Activated T-helper 1 cell treated with anti-CD3 and anti-CD28 coated beads, Interleukin-12 subunit alpha, Interleukin-12 subunit beta, Interleukin-2, Interleukin-4 antibody, amounts not matched to agents 30 ng/mL and 10 ng/mL and 1 ng/mL, durations not matched to agents 14 hours and 24 hours and 36 hours (primary cell): ENCODE results near the gene PROZ. TPM values are rescaled to one million over a fixed set of nuclear protein-coding genes. Genes with fewer than 3 reads are reported as not detected.
A peak's percentile ranks its signal among the peaks of the same experiment; 100 is the strongest.
"Not testable (repeated sequence)": the region's sequence is repeated elsewhere in the genome, so short reads cannot be mapped to it uniquely, and the experiment has no call there.

Experiments
- DNase-seq: peaks from one replicate; pipeline ENCODE4 v3.0.0; 2021; ENCODE audit warnings: low spot score
- H3K27ac Mint-ChIP-seq: one replicate; pipeline ENCODE4 v1.8.0; 2021; ENCODE audit warnings: mild to moderate bottlenecking, mixed read lengths
- H3K27me3 Mint-ChIP-seq: one replicate; pipeline ENCODE4 v1.8.0; 2022; ENCODE audit warnings: mild to moderate bottlenecking, moderate library complexity, mixed read lengths; ENCODE audit not compliant: insufficient read depth
- H3K36me3 Mint-ChIP-seq: one replicate; pipeline ENCODE4 v1.8.0; 2021; ENCODE audit warnings: low read depth, mixed read lengths
- H3K4me1 Mint-ChIP-seq: one replicate; pipeline ENCODE4 v1.8.0; 2021; ENCODE audit warnings: low read depth, mixed read lengths
- H3K4me3 Mint-ChIP-seq: one replicate; pipeline ENCODE4 v1.8.0; 2021; ENCODE audit warnings: mild to moderate bottlenecking, moderate library complexity, mixed read lengths
- H3K9me3 Mint-ChIP-seq: one replicate; pipeline ENCODE4 v1.8.0; 2021; ENCODE audit warnings: mixed read lengths
- intact Hi-C: fragments of 100-400 bp; cut with micrococcal nuclease; formaldehyde crosslinking; loops from one replicate; pipeline ENCODE4 v1.15.1; 2024
- total RNA-seq: library from RNA; stranded (reverse); gene quantifications from 2 replicates; pipeline ENCODE4 v1.2.3, GENCODE V29; 2022

PROZ gene
- total RNA-seq, 1 donor from 2014 or later, result not detected

DNA sequence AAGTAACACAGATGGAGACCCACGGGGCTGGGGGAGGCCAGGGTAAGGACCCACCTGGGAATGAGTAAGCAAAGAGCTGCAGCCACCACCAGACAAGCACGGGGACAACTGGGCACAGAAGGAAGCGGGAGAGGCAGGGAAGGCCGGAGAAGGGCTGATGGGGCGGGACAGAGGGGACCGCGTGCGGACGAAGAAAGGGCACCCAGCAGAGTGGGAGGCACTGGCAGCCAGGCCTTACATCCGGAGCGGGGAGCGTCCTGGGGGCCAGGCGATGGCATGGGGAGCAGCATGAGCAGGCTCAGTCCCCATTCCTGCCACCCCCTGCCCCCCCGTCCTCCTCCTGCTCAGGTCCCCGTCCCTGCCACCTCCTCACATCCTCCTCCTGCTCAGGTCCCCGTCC lies 3.0 kb downstream of the PROZ start:
- peaks cover 10% of the 10 kb centered on the region for H3K27me3 Mint-ChIP-seq
- peaks cover 9% of the 10 kb centered on the region for H3K9me3 Mint-ChIP-seq
- H3K4me1 Mint-ChIP-seq, result peaks cover 21% of the 10 kb centered on the region
- H3K27ac Mint-ChIP-seq, result peak overlapping the region; percentile 72
- DNase-seq, result no peak
- H3K36me3 Mint-ChIP-seq, result no peaks in the 10 kb centered on the region
- intact Hi-C loops, result no loop called here
- peak overlapping the region; percentile 45 for H3K4me3 Mint-ChIP-seq

GRCh38 chr13:113161975-113162374 lies 3.5 kb downstream of the PROZ start:
- intact Hi-C loops, H3K27me3 Mint-ChIP-seq, H3K9me3 Mint-ChIP-seq, H3K4me3 Mint-ChIP-seq, DNase-seq, H3K27ac Mint-ChIP-seq, H3K36me3 Mint-ChIP-seq: not testable (repeated sequence)
- H3K4me1 Mint-ChIP-seq, result peaks cover 21% of the 10 kb centered on the region

DNA sequence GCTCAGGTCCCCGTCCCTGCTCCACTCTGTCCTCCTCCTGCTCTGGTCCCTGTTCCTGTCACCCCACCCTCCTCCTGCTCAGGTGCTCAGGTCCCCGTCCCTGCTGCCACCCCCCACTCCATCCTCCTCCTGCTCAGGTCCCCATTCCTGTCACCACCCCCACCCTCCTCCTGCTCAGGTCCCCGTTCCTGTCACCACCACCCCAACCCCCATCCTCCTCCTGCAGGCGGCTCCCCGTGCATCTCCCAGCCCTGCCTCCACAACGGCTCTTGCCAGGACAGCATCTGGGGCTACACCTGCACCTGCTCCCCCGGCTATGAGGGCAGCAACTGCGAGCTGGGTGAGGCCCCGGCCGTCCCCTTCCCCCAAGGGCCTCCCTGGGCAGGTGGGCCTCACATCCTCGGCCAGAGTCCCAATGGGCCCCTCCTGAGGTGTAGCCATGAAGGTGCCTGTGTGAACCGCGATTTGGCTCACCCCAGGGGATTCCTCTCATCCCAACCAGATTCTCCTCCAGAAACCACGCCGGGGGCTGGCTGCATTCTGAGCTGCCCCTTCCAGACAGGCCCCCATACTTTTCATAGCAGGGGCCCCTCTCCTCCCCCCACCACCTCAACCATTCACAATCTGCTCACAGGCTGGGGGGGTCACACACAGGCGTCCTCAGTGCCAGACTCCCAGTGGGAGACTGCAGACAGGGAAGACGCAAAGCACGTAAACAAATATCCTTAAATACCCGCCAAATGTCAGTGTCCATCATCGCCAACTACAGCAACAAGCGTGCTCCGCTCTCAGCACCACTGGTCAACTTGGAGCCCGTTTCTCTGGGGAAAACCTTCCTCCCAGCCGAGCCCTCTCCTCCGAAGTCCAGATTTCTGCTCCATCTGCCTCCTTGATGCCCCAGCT lies 4.6 kb downstream of the PROZ start:
- H3K36me3 Mint-ChIP-seq, result peaks cover 3% of the 10 kb centered on the region
- no peaks in the 10 kb centered on the region for H3K27me3 Mint-ChIP-seq
- H3K4me1 Mint-ChIP-seq, result peaks cover 21% of the 10 kb centered on the region
- peak overlapping the region; percentile 15 for H3K4me3 Mint-ChIP-seq
- DNase-seq, result no peak
- H3K27ac Mint-ChIP-seq, result peak overlapping the region; percentile 23
- intact Hi-C loops, result no loop called here
- no peaks in the 10 kb centered on the region for H3K9me3 Mint-ChIP-seq

DNA sequence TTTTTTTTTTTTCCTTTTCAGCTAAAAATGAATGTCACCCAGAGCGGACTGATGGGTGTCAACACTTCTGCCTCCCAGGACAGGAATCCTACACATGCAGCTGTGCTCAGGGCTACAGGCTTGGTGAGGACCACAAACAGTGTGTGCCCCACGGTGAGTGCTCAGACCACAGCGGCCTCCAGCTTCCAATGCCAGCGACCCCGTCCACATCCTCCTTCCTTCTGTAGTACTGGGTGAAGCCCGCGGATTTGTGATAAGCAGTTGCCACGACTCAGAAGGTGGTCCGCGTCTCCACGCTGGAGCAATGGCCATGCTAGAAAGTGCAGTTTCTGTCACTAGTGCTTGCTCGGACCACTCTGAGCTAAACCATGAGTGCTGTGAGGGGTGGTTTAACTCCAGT lies 6.0 kb downstream of the PROZ start:
- Mint-ChIP-seq H3K27me3 (no peaks in the 10 kb centered on the region), H3K36me3 (peaks cover 10% of the 10 kb centered on the region), H3K9me3 (no peaks in the 10 kb centered on the region), H3K4me1 (peaks cover 21% of the 10 kb centered on the region), H3K4me3 (no peak overlapping the region), H3K27ac (no peak overlapping the region)
- intact Hi-C loops, result no loop called here
- DNase-seq, result no peak

GRCh38 chr13:113166266-113166665 lies 7.8 kb downstream of the PROZ start:
- DNase-seq, result no peak

DNA sequence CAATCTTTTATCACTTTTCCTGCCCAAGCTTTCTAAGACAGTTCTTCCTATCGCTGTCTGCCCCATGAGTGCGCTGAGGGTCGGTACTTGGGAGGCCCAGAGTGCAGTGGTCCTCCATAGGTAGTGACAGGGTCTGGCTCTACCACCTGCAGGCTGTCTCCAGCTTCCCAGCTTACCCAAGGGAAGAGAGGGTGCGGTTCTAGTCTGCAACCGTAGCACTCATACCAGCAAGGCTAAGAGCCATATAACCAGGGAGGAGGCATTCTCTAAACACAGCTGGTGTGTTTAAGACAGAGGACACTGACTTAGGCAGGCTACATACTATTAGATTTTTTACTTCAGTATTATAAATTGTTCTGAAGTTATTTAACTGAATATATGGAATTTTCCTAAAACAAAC lies 8.2 kb downstream of the PROZ start:
- H3K27ac Mint-ChIP-seq, result no peak overlapping the region
- no peaks in the 10 kb centered on the region for H3K9me3 Mint-ChIP-seq
- no peak for DNase-seq
- H3K36me3 Mint-ChIP-seq, result peaks cover 18% of the 10 kb centered on the region
- H3K4me1 Mint-ChIP-seq, result peaks cover 15% of the 10 kb centered on the region
- no peak overlapping the region for H3K4me3 Mint-ChIP-seq
- no peaks in the 10 kb centered on the region for H3K27me3 Mint-ChIP-seq
- intact Hi-C loops, result no loop called here

More at GRCh38 chr13:113166266-113166665, 7.8 kb downstream of the PROZ start:
- peaks cover 17% of the 10 kb centered on the region for H3K4me1 Mint-ChIP-seq
- no peaks in the 10 kb centered on the region for H3K27me3 Mint-ChIP-seq
- H3K4me3 Mint-ChIP-seq, result no peak overlapping the region
- no peaks in the 10 kb centered on the region for H3K9me3 Mint-ChIP-seq
- H3K36me3 Mint-ChIP-seq, result peaks cover 18% of the 10 kb centered on the region
- no peak overlapping the region for H3K27ac Mint-ChIP-seq
- intact Hi-C loops, result no loop called here

GRCh38 chr13:113167155-113167554 lies 8.7 kb downstream of the PROZ start:
- Mint-ChIP-seq H3K36me3 (peaks cover 18% of the 10 kb centered on the region), H3K27ac (no peak overlapping the region), H3K4me1 (peaks cover 15% of the 10 kb centered on the region), H3K4me3 (no peak overlapping the region), H3K27me3 (no peaks in the 10 kb centered on the region), H3K9me3 (no peaks in the 10 kb centered on the region)
- intact Hi-C loops, result no loop called here
- no peak for DNase-seq

DNA sequence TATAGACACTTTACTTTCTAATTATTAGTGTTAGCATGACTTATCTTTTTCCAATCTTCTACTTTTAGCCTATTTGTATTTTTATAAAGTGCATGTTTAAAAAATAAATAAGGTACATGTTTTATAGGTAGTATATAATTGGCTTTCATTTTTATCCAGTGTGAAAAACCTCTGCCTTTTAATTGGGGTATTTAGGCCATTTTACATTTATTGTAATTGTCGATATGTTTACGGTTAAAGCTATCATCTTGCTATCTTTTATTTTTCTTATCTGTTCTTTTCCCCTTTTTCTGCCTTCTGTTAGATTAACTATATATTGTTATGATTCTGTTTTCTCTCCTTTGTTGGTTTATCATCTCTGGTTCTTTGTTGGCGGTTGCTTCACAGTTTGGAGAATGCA lies 9.1 kb downstream of the PROZ start:
- intact Hi-C loops, result no loop called here
- no peaks in the 10 kb centered on the region for H3K27me3 Mint-ChIP-seq

DNA sequence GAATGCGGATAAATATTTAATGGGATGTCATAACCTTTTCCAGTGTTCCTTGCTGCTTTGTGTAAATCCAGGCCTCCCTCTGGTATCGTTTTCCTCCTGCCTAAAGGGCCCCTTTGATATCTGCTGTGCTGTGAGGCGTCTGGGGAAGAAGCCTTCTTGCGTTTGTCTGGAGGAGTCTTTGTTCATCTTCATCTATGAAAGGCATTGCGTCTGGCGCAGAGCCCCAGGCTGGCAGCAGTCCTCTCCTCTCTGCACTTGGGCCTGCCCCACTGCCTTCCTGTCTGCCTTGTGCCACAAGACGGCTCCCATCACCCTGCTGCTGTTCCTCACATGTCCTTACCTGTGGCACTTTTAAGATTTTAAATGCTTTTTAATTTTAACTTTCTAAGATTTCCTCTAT lies 9.8 kb downstream of the PROZ start:
- H3K9me3 Mint-ChIP-seq, result no peaks in the 10 kb centered on the region
- no peak overlapping the region for H3K27ac Mint-ChIP-seq
- H3K4me3 Mint-ChIP-seq, result no peak overlapping the region
- peaks cover 18% of the 10 kb centered on the region for H3K36me3 Mint-ChIP-seq
- peaks cover 13% of the 10 kb centered on the region for H3K4me1 Mint-ChIP-seq
- no peak for DNase-seq
- intact Hi-C loops, result no loop called here
- H3K27me3 Mint-ChIP-seq, result no peaks in the 10 kb centered on the region

More for the DNA sequence above, 9.1 kb downstream of the PROZ start:
- DNase-seq, result no peak
- no peak overlapping the region for H3K4me3 Mint-ChIP-seq
- no peaks in the 10 kb centered on the region for H3K9me3 Mint-ChIP-seq
- no peak overlapping the region for H3K27ac Mint-ChIP-seq
- H3K36me3 Mint-ChIP-seq, result peaks cover 18% of the 10 kb centered on the region
- peaks cover 15% of the 10 kb centered on the region for H3K4me1 Mint-ChIP-seq

DNA sequence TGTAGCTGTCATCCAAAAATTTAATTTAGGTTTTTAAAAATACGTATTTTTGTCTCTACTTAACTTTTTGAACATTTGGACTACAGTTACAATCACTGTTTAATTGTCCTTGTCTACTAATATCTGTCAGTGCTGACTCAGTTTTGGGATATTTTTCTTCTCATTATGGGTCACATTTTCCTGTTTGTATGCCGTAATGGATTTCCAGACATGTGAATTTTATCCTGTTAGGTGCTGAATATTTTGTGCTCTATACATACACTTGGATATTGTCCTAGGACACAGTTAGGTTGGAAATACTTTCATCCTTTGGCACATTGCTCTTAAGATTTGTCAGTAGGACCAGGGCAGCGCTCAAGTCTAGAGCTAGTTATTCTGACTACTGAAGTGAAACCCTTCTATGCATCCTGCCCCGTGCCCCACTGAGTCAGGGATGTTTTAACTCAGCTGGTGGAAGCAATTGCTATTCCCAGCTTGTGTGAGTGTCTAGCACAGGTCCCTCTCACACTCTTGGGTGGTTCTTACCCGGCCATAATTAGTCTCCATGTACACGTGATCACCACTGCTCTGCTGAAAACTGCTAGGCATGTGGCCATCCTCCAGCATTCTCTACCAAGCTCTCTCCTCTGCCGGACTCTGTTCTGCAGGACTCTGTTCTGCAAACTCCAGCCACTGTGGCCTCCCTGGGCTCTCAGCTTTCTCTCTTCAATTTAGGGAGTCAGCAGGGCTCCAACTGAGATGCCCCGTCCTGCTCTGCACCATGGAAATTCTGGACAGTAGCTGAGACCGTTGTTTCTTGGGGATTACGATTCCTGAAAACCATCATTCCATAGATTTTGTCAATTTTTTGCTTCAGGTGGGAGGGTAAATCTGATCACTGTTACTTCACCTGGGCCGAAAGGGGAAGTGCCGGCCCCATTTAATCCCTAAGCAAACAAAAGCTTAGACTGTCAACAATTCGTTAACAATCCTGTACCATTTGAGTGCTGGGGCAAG lies 11.1 kb downstream of the PROZ start:
- DNase-seq, result no peak
- intact Hi-C loops, result no loop called here
- no peak overlapping the region for H3K4me3 Mint-ChIP-seq
- no peak overlapping the region for H3K27ac Mint-ChIP-seq
- H3K27me3 Mint-ChIP-seq, result no peaks in the 10 kb centered on the region
- peaks cover 9% of the 10 kb centered on the region for H3K4me1 Mint-ChIP-seq
- peaks cover 23% of the 10 kb centered on the region for H3K36me3 Mint-ChIP-seq
- H3K9me3 Mint-ChIP-seq, result no peaks in the 10 kb centered on the region

GRCh38 chr13:113170511-113170910 lies 12.1 kb downstream of the PROZ start:
- Mint-ChIP-seq H3K4me1 (peaks cover 14% of the 10 kb centered on the region), H3K27me3 (no peaks in the 10 kb centered on the region), H3K36me3 (peaks cover 30% of the 10 kb centered on the region), H3K4me3 (no peak overlapping the region), H3K9me3 (no peaks in the 10 kb centered on the region), H3K27ac (no peak overlapping the region)
- intact Hi-C loops, result no loop called here
- DNase-seq, result no peak

- Mint-ChIP-seq H3K9me3 (no peaks in the 10 kb centered on the region), H3K27ac (no peak overlapping the region), H3K4me1 (peaks cover 23% of the 10 kb centered on the region), H3K36me3 (peaks cover 40% of the 10 kb centered on the region), H3K27me3 (no peaks in the 10 kb centered on the region), H3K4me3 (no peak overlapping the region)
- intact Hi-C loops, result no loop called here
- no peak for DNase-seq
These were observed 13.0 kb downstream of the PROZ start for GRCh38 chr13:113171250-113172125.
